ENCODE data around the gene ANGPTL7. TPM values are rescaled to one million over a fixed set of nuclear protein-coding genes. Genes with fewer than 3 reads are reported as not detected.

ANGPTL7 gene
- total and polyA plus RNA-seq, 5 experiments from 2014 or later, result not detected

GRCh38 chr1:11194407-11195176 lies 5.4 kb downstream of the ANGPTL7 start:
- POLR2A ChIA-PET, result no interaction called here
- H3K27me3 Mint-ChIP-seq, result no peaks in the 10 kb centered on the region
- peaks cover 8 to 90% (median 14%) of the 10 kb centered on the region in 3 donors for H3K36me3 Mint-ChIP-seq
- no peak overlapping the region for H3K27ac Mint-ChIP-seq
- H3K4me1 Mint-ChIP-seq, result no peaks in the 10 kb centered on the region
- no peak overlapping the region for H3K4me3 Mint-ChIP-seq
- no peak for DNase-seq
- ATAC-seq, result no peak
- H3K9me3 Mint-ChIP-seq, result no peaks in the 10 kb centered on the region

DNA sequence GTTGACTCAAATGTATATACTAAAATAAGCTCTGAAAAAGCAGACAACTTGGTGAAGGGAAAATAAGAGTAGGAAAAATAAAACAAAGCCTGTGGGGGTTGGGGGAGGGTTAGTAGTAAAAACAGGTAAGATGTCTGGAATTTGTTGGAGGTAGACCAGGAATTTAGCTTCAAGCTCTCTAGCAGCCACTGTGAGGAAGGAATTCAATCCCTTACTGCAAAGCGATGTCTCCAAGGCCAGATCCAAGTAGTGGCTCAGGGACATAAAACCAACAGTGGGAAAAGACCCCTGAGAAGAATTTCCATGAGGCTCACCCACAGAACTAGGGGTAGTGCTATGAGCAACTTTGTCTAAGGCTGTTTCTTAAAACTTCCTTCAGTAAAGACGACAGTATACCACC lies 7.8 kb downstream of the ANGPTL7 start:
- POLR2A ChIA-PET, result no interaction called here

GRCh38 chr1:11197359-11197758 lies 8.2 kb downstream of the ANGPTL7 start:
- DNase-seq (no peak), ATAC-seq (no peak)
- Mint-ChIP-seq H3K27ac (peak overlapping the region in 1 of 10 donors; percentile 24), H3K27me3 (no peaks in the 10 kb centered on the region), H3K4me3 (no peak overlapping the region), H3K9me3 (no peaks in the 10 kb centered on the region), H3K4me1 (no peaks in the 10 kb centered on the region), H3K36me3 (peaks cover 8 to 93% (median 21%) of the 10 kb centered on the region in 3 donors)
- POLR2A ChIA-PET, result no interaction called here

More for the DNA sequence above, 7.8 kb downstream of the ANGPTL7 start:
- H3K27ac Mint-ChIP-seq, result peak overlapping the region in 1 of 10 donors; percentile 24
- no peak overlapping the region for H3K4me3 Mint-ChIP-seq
- H3K9me3 Mint-ChIP-seq, result no peaks in the 10 kb centered on the region
- no peak for ATAC-seq
- DNase-seq, result no peak
- H3K4me1 Mint-ChIP-seq, result no peaks in the 10 kb centered on the region
- peaks cover 8 to 95% (median 21%) of the 10 kb centered on the region in 3 donors for H3K36me3 Mint-ChIP-seq
- H3K27me3 Mint-ChIP-seq, result no peaks in the 10 kb centered on the region

DNA sequence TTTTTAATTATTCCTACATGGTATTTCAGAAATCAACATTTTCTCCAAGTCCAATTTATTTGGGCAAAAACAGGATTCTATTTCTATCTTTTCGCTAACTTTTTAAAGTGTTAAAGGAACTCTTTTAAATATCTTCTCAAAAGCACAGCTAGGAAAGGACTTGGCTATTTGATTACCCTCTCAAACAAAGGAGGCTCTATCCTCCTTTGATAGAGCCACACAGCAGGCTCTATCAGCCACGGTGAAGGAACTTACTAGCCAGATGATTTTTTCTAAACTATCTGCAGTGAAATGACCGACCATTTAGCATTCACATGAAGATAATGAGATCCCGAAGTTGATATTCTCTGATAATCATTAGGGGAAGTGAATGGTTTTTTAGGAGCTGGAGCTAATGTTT lies 9.1 kb downstream of the ANGPTL7 start:
- H3K4me1 Mint-ChIP-seq, result no peaks in the 10 kb centered on the region
- POLR2A ChIA-PET, result no interaction called here
- no peaks in the 10 kb centered on the region for H3K27me3 Mint-ChIP-seq
- no peaks in the 10 kb centered on the region for H3K9me3 Mint-ChIP-seq
- H3K4me3 Mint-ChIP-seq, result no peak overlapping the region
- no peak overlapping the region for H3K27ac Mint-ChIP-seq
- ATAC-seq (no peak), DNase-seq (no peak)
- peaks cover 8 to 93% (median 21%) of the 10 kb centered on the region in 3 donors for H3K36me3 Mint-ChIP-seq

DNA sequence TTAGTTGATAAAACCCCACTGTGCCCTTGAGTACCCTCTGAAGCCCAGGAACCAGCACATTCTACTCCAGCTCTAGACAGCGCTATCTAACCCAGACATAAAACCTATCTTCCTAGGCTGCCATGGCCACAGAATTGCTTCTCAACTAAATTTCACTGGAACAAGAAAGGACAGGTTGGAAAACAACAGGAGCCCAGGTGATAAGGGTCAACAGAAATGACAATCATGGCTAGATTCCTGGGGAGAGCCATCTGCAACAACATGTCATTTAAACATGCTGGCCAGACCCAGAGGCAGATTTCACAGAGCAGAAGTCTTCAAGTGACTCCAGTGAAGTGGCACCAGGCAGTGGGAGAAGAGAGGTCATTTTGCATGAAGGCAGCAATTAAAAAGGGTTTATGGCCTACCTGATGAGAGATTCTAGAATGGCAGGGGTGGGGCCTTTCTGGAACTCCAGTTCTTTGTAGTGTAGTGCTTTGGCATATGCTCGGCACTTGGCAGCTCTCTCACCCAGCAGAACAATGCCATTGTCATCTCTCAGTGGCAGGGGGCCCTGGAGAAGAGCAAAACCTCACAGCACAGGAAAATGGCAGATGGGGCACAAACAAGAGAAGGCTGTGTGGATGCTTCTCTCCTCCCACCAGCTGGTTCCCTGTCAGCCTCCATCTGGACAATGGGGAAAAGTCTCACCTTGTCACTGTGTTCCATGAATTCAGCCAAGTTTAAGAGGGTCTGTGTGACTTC lies 9.9 kb downstream of the ANGPTL7 start:
- Mint-ChIP-seq H3K9me3 (no peaks in the 10 kb centered on the region), H3K27me3 (no peaks in the 10 kb centered on the region), H3K4me1 (no peaks in the 10 kb centered on the region), H3K27ac (peak overlapping the region in 4 of 10 donors; percentile 30 to 81 (median 42)), H3K36me3 (peaks cover 12 to 93% (median 26%) of the 10 kb centered on the region in 3 donors), H3K4me3 (no peak overlapping the region)
- DNase-seq, result no peak
- POLR2A ChIA-PET, result no interaction called here
- no peak for ATAC-seq

DNA sequence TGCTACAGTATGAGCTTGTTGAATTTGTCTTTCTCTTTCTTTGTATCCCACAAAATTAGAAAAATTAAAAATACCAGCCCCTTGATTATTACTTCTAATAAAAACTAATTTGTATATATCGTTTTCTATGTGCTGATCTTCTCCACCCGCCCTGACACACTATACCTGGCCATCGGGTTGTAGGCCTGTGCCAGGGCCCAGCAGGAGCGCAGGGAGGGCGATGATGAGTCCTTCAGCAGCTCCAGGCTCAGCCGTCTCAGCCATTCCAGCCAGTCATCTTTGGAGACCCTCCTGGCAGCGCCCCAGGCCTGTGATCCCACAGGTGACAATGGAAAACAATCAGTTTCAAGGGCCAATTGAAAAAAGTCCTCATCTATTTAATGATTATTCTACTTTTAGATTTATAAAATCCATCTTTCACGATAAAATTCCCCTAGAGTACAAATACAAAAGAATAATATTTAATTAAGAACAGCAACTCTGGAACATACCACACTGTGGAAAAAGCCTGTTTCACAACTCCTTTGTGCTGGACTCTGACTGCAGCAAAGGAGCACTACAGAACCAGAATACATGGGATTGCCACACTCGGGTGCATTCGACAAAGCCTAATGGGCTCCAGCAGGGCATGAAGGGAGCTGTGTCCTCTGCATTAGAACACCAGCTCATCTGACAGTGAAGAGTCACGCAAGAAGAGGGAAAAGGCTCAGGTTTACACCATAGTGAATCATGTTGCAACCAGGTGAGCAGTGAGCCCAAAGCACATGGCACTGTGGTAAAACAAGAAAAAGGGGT lies 15.4 kb downstream of the ANGPTL7 start:
- Mint-ChIP-seq H3K4me1 (no peaks in the 10 kb centered on the region), H3K27ac (no peak overlapping the region), H3K4me3 (no peak overlapping the region), H3K27me3 (no peaks in the 10 kb centered on the region), H3K9me3 (no peaks in the 10 kb centered on the region), H3K36me3 (peaks cover 4 to 92% (median 12%) of the 10 kb centered on the region in 3 donors)
- DNase-seq, result no peak
- POLR2A ChIA-PET, result no interaction called here
- ATAC-seq, result no peak

DNA sequence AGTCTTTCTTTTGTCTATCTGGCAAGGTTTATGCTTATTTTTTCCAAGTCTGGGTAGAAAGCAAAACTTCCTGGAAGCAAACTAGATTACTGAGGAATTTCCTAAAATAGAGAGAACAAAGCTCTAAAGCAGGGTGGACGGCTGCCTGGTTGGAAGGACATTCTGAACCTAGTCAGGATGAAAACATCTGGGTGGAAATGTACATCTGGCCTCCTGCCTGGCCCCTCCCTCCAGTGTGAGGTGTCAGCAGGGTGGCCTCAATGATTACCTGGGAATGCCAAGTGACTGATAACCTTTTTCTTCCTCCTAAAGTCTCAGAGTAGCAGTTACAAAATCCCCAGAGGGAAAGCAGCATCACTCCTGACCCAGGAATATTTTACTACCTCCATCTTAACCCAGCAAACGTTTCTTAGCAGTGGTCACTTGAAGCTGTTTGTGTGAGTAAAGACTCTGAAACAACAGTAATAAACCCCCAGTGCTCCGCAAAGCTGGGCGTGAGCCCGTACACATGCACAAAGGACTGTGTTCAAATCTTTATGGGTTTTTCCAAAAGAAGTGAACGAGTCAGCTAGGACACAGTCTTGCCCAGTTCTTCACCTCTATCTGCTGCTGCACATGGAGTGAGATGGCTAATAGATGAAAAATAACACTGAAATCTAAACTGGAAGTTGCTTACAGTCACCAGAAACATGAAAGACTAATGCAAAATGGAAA lies 18.9 kb downstream of the ANGPTL7 start:
- DNase-seq (no peak), ATAC-seq (no peak)
- H3K4me1 Mint-ChIP-seq, result no peaks in the 10 kb centered on the region
- no peak overlapping the region for H3K4me3 Mint-ChIP-seq
- H3K36me3 Mint-ChIP-seq, result peaks cover 16 to 98% (median 27%) of the 10 kb centered on the region in 3 donors
- POLR2A ChIA-PET, result no interaction called here
- peak overlapping the region in 1 of 10 donors; percentile 32 for H3K27ac Mint-ChIP-seq
- H3K27me3 Mint-ChIP-seq, result no peaks in the 10 kb centered on the region
- no peaks in the 10 kb centered on the region for H3K9me3 Mint-ChIP-seq

- Mint-ChIP-seq H3K27me3 (no peaks in the 10 kb centered on the region), H3K27ac (no peak overlapping the region), H3K9me3 (no peaks in the 10 kb centered on the region), H3K4me1 (peaks cover 0 to 1% (median 0%) of the 10 kb centered on the region in 4 donors), H3K36me3 (peaks cover 15 to 98% (median 47%) of the 10 kb centered on the region in 3 donors), H3K4me3 (no peak overlapping the region)
- ATAC-seq (no peak), DNase-seq (no peak)
- POLR2A ChIA-PET, result no interaction called here
These were observed 22.3 kb downstream of the ANGPTL7 start for GRCh38 chr1:11211461-11211860.

DNA sequence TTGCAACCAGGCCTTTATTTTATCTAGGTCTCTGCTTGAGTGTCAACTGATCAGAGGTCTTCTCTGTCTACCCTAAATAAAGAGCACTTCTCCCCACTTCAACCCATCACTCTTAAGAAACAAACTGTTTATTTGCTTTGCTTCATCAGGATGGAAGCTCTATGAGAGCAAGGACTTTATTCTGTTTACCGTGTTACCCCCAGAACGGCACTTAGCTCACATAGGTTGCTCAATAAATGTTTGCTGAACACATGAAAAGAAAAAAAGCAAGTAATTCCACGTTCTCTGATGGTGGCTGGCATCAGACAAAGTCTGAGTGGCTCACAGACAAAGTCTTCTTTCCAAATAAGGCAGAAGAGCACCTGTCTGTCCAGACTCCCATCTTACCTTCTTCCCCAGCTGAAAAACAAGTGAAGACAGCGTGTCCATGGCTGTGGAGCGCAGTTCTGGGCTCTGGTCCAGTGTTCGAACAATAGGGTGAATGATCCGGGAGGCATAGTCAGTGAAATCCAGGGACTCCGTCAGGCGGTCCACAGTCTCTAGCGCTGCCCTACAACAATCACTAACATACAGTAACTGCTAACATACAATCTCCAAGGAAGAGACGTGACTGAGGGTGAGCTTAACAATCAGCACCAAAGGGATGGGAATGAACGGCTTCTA lies 22.9 kb downstream of the ANGPTL7 start:
- Mint-ChIP-seq H3K36me3 (peaks cover 15 to 98% (median 50%) of the 10 kb centered on the region in 3 donors), H3K4me1 (peaks cover 0 to 1% (median 0%) of the 10 kb centered on the region in 4 donors), H3K27ac (peak overlapping the region in 2 of 10 donors; percentile 29 to 39), H3K9me3 (no peaks in the 10 kb centered on the region), H3K4me3 (no peak overlapping the region), H3K27me3 (no peaks in the 10 kb centered on the region)
- ATAC-seq (no peak), DNase-seq (no peak)
- POLR2A ChIA-PET, result no interaction called here

DNA sequence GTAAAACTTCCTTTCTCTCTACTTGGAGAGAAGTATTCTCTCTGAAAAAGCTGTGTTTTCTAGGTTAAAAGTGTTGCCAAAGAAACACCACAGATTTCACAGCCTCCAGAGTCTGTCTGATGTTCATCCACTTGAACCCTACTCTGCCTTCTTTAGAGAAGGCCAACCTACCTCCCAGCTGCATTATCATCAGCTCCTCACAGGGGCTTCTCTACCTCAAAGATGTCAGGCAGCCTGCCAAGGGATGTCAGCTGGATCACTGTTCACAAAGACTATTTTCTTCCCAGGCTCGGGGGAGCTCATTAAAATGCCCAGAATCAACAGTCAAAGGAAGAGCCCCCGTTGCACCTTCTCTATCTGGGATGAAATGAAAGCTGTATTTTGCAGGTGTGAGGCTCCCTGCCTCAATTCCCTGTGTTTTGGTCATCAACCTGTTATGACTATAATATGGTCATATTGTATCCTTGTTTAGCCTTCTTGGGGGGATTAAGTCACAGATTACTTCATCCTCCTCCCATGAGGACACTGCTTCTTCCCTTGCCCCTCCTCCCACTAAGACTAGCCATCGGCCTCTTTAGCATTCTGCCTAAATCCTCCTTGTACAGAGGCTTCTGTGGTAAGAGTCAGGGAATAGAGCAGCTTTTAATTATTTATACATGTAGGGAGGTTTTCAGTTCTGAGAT lies 25.7 kb downstream of the ANGPTL7 start:
- POLR2A ChIA-PET, result no interaction called here
- peaks cover 0 to 1% (median 0%) of the 10 kb centered on the region in 4 donors for H3K4me1 Mint-ChIP-seq

GRCh38 chr1:11215381-11216005 lies 26.3 kb downstream of the ANGPTL7 start:
- Mint-ChIP-seq H3K27ac (peak overlapping the region in 1 of 10 donors; percentile 45), H3K36me3 (peaks cover 15 to 97% (median 56%) of the 10 kb centered on the region in 3 donors), H3K4me3 (no peak overlapping the region), H3K27me3 (no peaks in the 10 kb centered on the region), H3K9me3 (no peaks in the 10 kb centered on the region), H3K4me1 (peaks cover 0 to 1% (median 0%) of the 10 kb centered on the region in 4 donors)
- DNase-seq (no peak), ATAC-seq (no peak)
- POLR2A ChIA-PET, result no interaction called here

More for the DNA sequence above, 25.7 kb downstream of the ANGPTL7 start:
- Mint-ChIP-seq H3K27me3 (no peaks in the 10 kb centered on the region), H3K27ac (peak overlapping the region in 1 of 10 donors; percentile 22), H3K4me3 (no peak overlapping the region), H3K9me3 (no peaks in the 10 kb centered on the region), H3K36me3 (peaks cover 15 to 97% (median 58%) of the 10 kb centered on the region in 3 donors)
- ATAC-seq (no peak), DNase-seq (no peak)
